GM19397 (cell line): ENCODE measurements around the gene MGLL.

ENCODE experiments used
- ATAC-seq: cut with Tn5 transposase; IDR thresholded peaks from one replicate; pipeline ENCODE4 v1.9.1; 2021; ENCODE audit warnings: mild to moderate bottlenecking, moderate library complexity; ENCODE audit not compliant: unreplicated experiment

The MGLL gene

GRCh38 chr3:127678611-127679533 is 143.4 kb downstream of the MGLL start:
- no peak for ATAC-seq

- ATAC-seq, result no peak
Observed at GRCh38 chr3:127678315-127678599, 144.1 kb downstream of the MGLL start.

- no peak for ATAC-seq
Observed at GRCh38 chr3:127677541-127678314, 144.6 kb downstream of the MGLL start.

- no peak for ATAC-seq
Observed at GRCh38 chr3:127676921-127677351, 145.4 kb downstream of the MGLL start.

- no peak for ATAC-seq
Observed at GRCh38 chr3:127676456-127676855, 145.9 kb downstream of the MGLL start.

- no peak for ATAC-seq
Observed at GRCh38 chr3:127675651-127676391, 146.5 kb downstream of the MGLL start.

- no peak for ATAC-seq
Observed at GRCh38 chr3:127674790-127675189, 147.5 kb downstream of the MGLL start.

GRCh38 chr3:127674101-127674721 is 148.1 kb downstream of the MGLL start:
- ATAC-seq, result no peak

GRCh38 chr3:127673191-127674100 is 148.9 kb downstream of the MGLL start:
- peak; percentile 38 for ATAC-seq

GRCh38 chr3:127672429-127673190 is 149.7 kb downstream of the MGLL start, which contains the start of gene ABTB1:
TSS of gene ABTB1 (plus strand) at chr3:127672952. CDS start at chr3:127673026, 74 bp downstream.
- ATAC-seq, result peak; percentile 76

GRCh38 chr3:127671523-127672428 is 150.5 kb downstream of the MGLL start:
- ATAC-seq, result peak; percentile 15

GRCh38 chr3:127670761-127671522 is 151.4 kb downstream of the MGLL start:
- no peak for ATAC-seq

- no peak for ATAC-seq
Observed at GRCh38 chr3:127670229-127670559, 152.1 kb downstream of the MGLL start.

- ATAC-seq, result no peak
Observed at GRCh38 chr3:127669541-127670228, 152.6 kb downstream of the MGLL start.

- no peak for ATAC-seq
Observed at GRCh38 chr3:127668906-127669305, 153.4 kb downstream of the MGLL start.

- ATAC-seq, result no peak
Observed at GRCh38 chr3:127667119-127667681, 155.1 kb downstream of the MGLL start.
